ENCODE results near the gene HOXD10. TPM values are rescaled to one million over a fixed set of nuclear protein-coding genes. Genes with fewer than 3 reads are reported as not detected.
A peak's percentile ranks its signal among the peaks of the same experiment; 100 is the strongest.

HOXD10 gene
- total and polyA plus RNA-seq, 4 donors = 0.05 to 0.54 TPM; not detected in 2

DNA sequence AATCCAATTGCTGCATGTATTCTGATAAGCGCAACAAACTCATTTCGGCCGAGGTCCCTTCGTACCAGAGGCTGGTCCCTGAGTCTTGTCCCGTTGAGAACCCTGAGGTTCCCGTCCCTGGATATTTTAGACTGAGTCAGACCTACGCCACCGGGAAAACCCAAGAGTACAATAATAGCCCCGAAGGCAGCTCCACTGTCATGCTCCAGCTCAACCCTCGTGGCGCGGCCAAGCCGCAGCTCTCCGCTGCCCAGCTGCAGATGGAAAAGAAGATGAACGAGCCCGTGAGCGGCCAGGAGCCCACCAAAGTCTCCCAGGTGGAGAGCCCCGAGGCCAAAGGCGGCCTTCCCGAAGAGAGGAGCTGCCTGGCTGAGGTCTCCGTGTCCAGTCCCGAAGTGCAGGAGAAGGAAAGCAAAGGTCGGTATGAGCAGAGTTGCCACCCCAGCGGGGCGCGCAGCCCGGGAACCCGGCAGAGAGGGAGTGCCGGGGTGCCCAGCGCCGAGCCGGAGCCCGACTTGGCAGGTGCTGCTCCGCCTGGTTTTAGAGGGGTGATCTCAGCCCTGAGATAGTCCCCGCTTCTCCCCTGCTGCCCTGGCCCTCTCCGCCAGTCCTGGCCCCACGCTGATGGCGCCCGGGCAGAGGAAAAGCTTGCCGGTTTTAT lies 714 bp downstream of the HOXD10 start:
- TF ChIP-seq CTCF (IDR thresholded peaks at IDR 0.05; ENCODE audit: control extremely low read depth, extremely low read depth) = no peak
- ATAC-seq (ENCODE audit: insufficient read depth, low FRiP score) (no peak), DNase-seq (no peak)
- Histone ChIP-seq H3K27me3 (ENCODE audit: control insufficient read depth in 3 of 3, insufficient read depth in 3 of 3, low read length in 2 of 3) (peaks cover 36 to 96% (median 93%) of the 10 kb centered on the region in 3 donors), H3K36me3 (ENCODE audit: control insufficient read depth in 4 of 4, insufficient read depth in 4 of 4, low read length in 4 of 4) (no peaks in the 10 kb centered on the region), H3K9ac (ENCODE audit: insufficient read depth in 1 of 2, low read length in 2 of 2) (no peak overlapping the region), H3K9me3 (ENCODE audit: control insufficient read depth in 4 of 4, insufficient read depth in 3 of 4, low read length in 3 of 4) (peaks cover 0 to 19% (median 0%) of the 10 kb centered on the region in 4 donors), H3K27ac (ENCODE audit: low read depth in 1 of 2, low read length in 1 of 2) (no peak overlapping the region), H3K4me1 (ENCODE audit: control insufficient read depth in 5 of 5, insufficient read depth in 5 of 5, low read length in 5 of 5) (peaks cover 0 to 5% (median 0%) of the 10 kb centered on the region in 5 donors), H3K4me3 (no peak overlapping the region)
- 20 to 21% methylated on average over 37 to 40 of the region's 40 CpGs for WGBS, 2 donors

DNA sequence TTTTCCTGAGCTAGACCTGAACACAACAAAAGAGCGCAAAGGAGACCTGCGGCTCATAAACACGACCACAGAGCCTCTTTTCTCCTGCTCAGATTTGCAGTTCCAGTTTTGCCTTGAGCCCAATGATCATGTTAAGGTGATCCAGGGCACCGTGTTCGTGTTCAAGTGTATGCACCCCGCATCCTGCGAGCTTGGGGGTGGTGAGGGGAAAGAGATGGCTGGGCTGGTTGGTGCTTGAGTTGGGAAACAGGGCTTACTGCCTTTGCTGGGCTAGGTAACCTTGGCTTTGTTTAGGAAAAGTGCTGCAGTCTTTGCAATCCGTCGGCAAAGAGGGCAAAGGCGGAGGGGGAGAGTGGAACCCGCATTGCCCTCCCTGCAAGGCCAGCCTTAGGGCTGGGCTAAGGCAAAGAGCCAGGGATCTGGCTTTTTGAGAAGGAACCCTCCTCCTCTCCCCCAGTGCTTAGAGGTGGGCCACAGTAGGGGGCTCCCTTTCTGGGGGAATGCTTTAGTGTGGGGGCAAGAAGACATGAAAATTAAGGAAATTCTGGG lies 1.3 kb downstream of the HOXD10 start:
- peaks cover 30 to 92% (median 91%) of the 10 kb centered on the region in 3 donors for H3K27me3 ChIP-seq (ENCODE audit: control insufficient read depth in 3 of 3, insufficient read depth in 3 of 3, low read length in 2 of 3)
- no peak overlapping the region for H3K9ac ChIP-seq (ENCODE audit: insufficient read depth in 1 of 2, low read length in 2 of 2)
- WGBS, 2 donors = 12 to 14% methylated on average over 11 of the region's 11 CpGs
- no peak for ATAC-seq (ENCODE audit: insufficient read depth, low FRiP score)
- no peak overlapping the region for H3K4me3 ChIP-seq
- no peak for TF ChIP-seq CTCF (IDR thresholded peaks at IDR 0.05; ENCODE audit: control extremely low read depth, extremely low read depth)
- no peak for DNase-seq
- no peaks in the 10 kb centered on the region for H3K36me3 ChIP-seq (ENCODE audit: control insufficient read depth in 4 of 4, insufficient read depth in 4 of 4, low read length in 4 of 4)
- peaks cover 0 to 12% (median 0%) of the 10 kb centered on the region in 4 donors for H3K9me3 ChIP-seq (ENCODE audit: control insufficient read depth in 4 of 4, insufficient read depth in 3 of 4, low read length in 3 of 4)
- H3K27ac ChIP-seq (ENCODE audit: low read depth in 1 of 2, low read length in 1 of 2) = no peak overlapping the region
- H3K4me1 ChIP-seq (ENCODE audit: control insufficient read depth in 5 of 5, insufficient read depth in 5 of 5, low read length in 5 of 5) = peaks cover 0 to 5% (median 0%) of the 10 kb centered on the region in 5 donors

DNA sequence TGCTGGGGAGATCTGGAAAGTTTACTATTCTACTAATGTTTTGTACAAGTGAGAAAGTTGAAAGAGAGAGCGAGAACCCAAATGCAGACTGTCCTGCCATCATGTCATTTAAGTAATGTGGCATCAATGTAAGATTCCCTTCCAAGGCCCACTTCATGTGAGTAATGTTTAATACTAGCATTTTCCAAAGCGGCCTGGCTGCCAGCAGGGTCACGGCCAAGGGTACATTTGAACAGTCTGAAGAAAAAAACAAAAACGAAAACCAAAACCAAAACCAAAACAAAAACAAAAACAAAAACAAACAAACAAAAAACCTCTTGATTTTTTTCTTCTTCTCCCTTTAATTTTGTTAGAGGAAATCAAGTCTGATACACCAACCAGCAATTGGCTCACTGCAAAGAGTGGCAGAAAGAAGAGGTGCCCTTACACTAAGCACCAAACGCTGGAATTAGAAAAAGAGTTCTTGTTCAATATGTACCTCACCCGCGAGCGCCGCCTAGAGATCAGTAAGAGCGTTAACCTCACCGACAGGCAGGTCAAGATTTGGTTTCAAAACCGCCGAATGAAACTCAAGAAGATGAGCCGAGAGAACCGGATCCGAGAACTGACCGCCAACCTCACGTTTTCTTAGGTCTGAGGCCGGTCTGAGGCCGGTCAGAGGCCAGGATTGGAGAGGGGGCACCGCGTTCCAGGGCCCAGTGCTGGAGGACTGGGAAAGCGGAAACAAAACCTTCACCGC lies 2.2 kb downstream of the HOXD10 start:
- peaks cover 28 to 89% (median 89%) of the 10 kb centered on the region in 3 donors for H3K27me3 ChIP-seq (ENCODE audit: control insufficient read depth in 3 of 3, insufficient read depth in 3 of 3, low read length in 2 of 3)
- ATAC-seq (ENCODE audit: insufficient read depth, low FRiP score) = no peak
- peaks cover 0 to 13% (median 0%) of the 10 kb centered on the region in 4 donors for H3K9me3 ChIP-seq (ENCODE audit: control insufficient read depth in 4 of 4, insufficient read depth in 3 of 4, low read length in 3 of 4)
- no peak overlapping the region for H3K9ac ChIP-seq (ENCODE audit: insufficient read depth in 1 of 2, low read length in 2 of 2)
- no peaks in the 10 kb centered on the region for H3K36me3 ChIP-seq (ENCODE audit: control insufficient read depth in 4 of 4, insufficient read depth in 4 of 4, low read length in 4 of 4)
- H3K27ac ChIP-seq (ENCODE audit: low read depth in 1 of 2, low read length in 1 of 2) = no peak overlapping the region
- peaks cover 0 to 11% (median 3%) of the 10 kb centered on the region in 5 donors for H3K4me1 ChIP-seq (ENCODE audit: control insufficient read depth in 5 of 5, insufficient read depth in 5 of 5, low read length in 5 of 5)
- WGBS, 2 donors = 11% methylated on average over 24 of the region's 24 CpGs
- no peak overlapping the region for H3K4me3 ChIP-seq
- DNase-seq = peak in 1 of 3 donors; percentile 41
- no peak for TF ChIP-seq CTCF (IDR thresholded peaks at IDR 0.05; ENCODE audit: control extremely low read depth, extremely low read depth)
